Neural cell (in vitro differentiated cells): ENCODE measurements around the gene PHLPP1. TPM values are rescaled to one million over a fixed set of nuclear protein-coding genes. Genes with fewer than 3 reads are reported as not detected.

Experiments
- H2AFZ ChIP-seq: fragments of 200-600, 300-800 bp; sonication (generic), shearing (Covaris generic); 2 replicates; pipeline ENCODE4 v1.6.0; 2014; ENCODE audit warnings: low read depth, mild to moderate bottlenecking, antibody characterized with exemption, low read length, moderate library complexity
- H3F3A ChIP-seq: fragments of 200-600 bp; shearing (Covaris generic); 2 replicates; pipeline ENCODE4 v1.6.1; 2016; ENCODE audit warnings: mild to moderate bottlenecking, moderate library complexity, mixed read lengths, antibody characterized with exemption, low read length; ENCODE audit not compliant: insufficient read depth, poor library complexity, severe bottlenecking
- H3K27ac ChIP-seq: fragments of 200-600, 300-800 bp; sonication (generic), shearing (Covaris generic); 2 replicates; pipeline ENCODE4 v1.5.1; 2014; ENCODE audit warnings: mild to moderate bottlenecking, low read length, moderate library complexity
- H3K27me3 ChIP-seq: fragments of 300-800, 200-600 bp; sonication (generic), shearing (Covaris generic); 2 replicates; pipeline ENCODE4 v1.6.0; 2014; ENCODE audit warnings: mild to moderate bottlenecking, low read depth, low read length, moderate library complexity; ENCODE audit not compliant: insufficient read depth
- H3K36me3 ChIP-seq: fragments of 300-800, 200-600 bp; sonication (generic), shearing (Covaris generic); 2 replicates; pipeline ENCODE4 v1.5.1; 2014; ENCODE audit warnings: mild to moderate bottlenecking, antibody characterized with exemption, low read length, moderate library complexity; ENCODE audit not compliant: insufficient read depth
- H3K4me2 ChIP-seq: fragments of 300-800, 200-600 bp; sonication (generic), shearing (Covaris generic); 2 replicates; pipeline ENCODE4 v1.6.0; 2014; ENCODE audit warnings: mild to moderate bottlenecking, low read length
- H3K4me3 ChIP-seq: fragments of 300-800, 200-600 bp; sonication (generic), shearing (Covaris generic); 2 replicates; pipeline ENCODE4 v1.5.1; 2014; ENCODE audit warnings: mild to moderate bottlenecking, low read length, moderate library complexity
- H3K79me2 ChIP-seq: fragments of 200-600 bp; shearing (Covaris generic); replicated peaks from 2 replicates; pipeline ENCODE4 v1.6.0; 2014; ENCODE audit warnings: mild to moderate bottlenecking, low read length, moderate library complexity; ENCODE audit not compliant: insufficient read depth
- H3K9ac ChIP-seq: fragments of 300-800, 200-600 bp; sonication (generic), shearing (Covaris generic); 2 replicates; pipeline ENCODE4 v1.6.1; 2016; ENCODE audit warnings: mild to moderate bottlenecking, low read length, mixed read lengths
- H3K9me2 ChIP-seq: fragments of 200-600 bp; shearing (Covaris generic); 2 replicates; pipeline ENCODE4 v1.6.1; 2016; ENCODE audit warnings: mild to moderate bottlenecking, low read length, mixed read lengths; ENCODE audit not compliant: insufficient read depth
- H3K9me3 ChIP-seq: fragments of 200-600, 300-800 bp; sonication (generic), shearing (Covaris generic); 2 replicates; pipeline ENCODE4 v1.6.1; 2016; ENCODE audit warnings: mild to moderate bottlenecking, mixed run types, low read length, moderate library complexity, mixed read lengths
- H4K20me1 ChIP-seq: fragments of 200-600 bp; shearing (Covaris generic); 2 replicates; pipeline ENCODE4 v1.6.1; 2016; ENCODE audit warnings: mild to moderate bottlenecking, mixed run types; ENCODE audit not compliant: insufficient read depth
- EP300 ChIP-seq: fragments of 450-650 bp; conservative IDR thresholded peaks from 2 replicates; pipeline ENCODE4 v1.6.1; 2014; ENCODE audit warnings: antibody characterized with exemption, mild to moderate bottlenecking, moderate library complexity; ENCODE audit not compliant: poor library complexity, severe bottlenecking
- EZH2 ChIP-seq: fragments of 200-600, 300-800 bp; shearing (Covaris generic), sonication (generic); IDR thresholded peaks from 2 replicates; pipeline ENCODE4 v1.6.1; 2014; ENCODE audit warnings: antibody characterized with exemption, low read length, borderline replicate concordance, mild to moderate bottlenecking; ENCODE audit not compliant: insufficient read depth, poor library complexity, severe bottlenecking
- MXI1 ChIP-seq: fragments of 450-650 bp; conservative IDR thresholded peaks from 2 replicates; pipeline ENCODE4 v1.6.1; 2014; ENCODE audit warnings: antibody characterized with exemption, mild to moderate bottlenecking; ENCODE audit not compliant: poor library complexity, severe bottlenecking
- POLR2AphosphoS5 ChIP-seq: IDR thresholded peaks from 2 replicates; pipeline ENCODE4 v1.6.1; 2012
- RAD21 ChIP-seq: fragments of 450-650 bp; conservative IDR thresholded peaks from 2 replicates; pipeline ENCODE4 v1.6.1; 2014; ENCODE audit warnings: antibody characterized with exemption, mild to moderate bottlenecking, moderate library complexity
- REST ChIP-seq: IDR thresholded peaks from 2 replicates; pipeline ENCODE4 v1.6.1; 2012; ENCODE audit warnings: borderline replicate concordance
- SMC3 ChIP-seq: fragments of 450-650 bp; conservative IDR thresholded peaks from 2 replicates; pipeline ENCODE4 v1.6.1; 2014; ENCODE audit warnings: antibody characterized with exemption, mild to moderate bottlenecking, moderate library complexity; ENCODE audit not compliant: poor library complexity
- TAF1 ChIP-seq: IDR thresholded peaks from 2 replicates; pipeline ENCODE4 v1.6.1; 2012; ENCODE audit warnings: low read depth
- polyA plus RNA-seq: library from polyadenylated mRNA; depleted of rRNA; stranded (reverse); fragments of >200 nt; gene quantifications from 2 replicates; pipeline ENCODE4 v1.2.3, GENCODE V29; 2014
- TF ChIP-seq, protein P1 (sequence below): fragments of 450-650 bp; IDR thresholded peaks from 2 replicates; pipeline ENCODE4 v1.5.1; 2014; ENCODE audit warnings: antibody characterized with exemption, mild to moderate bottlenecking, moderate library complexity; ENCODE audit not compliant: poor library complexity, severe bottlenecking

PHLPP1 gene
- polyA plus RNA-seq, 1 donor from 2014 or later, result 4.5 TPM

- no peaks in the 10 kb centered on the region for H4K20me1 ChIP-seq
- no peak overlapping the region for H3K4me3 ChIP-seq
- no peak for TF ChIP-seq EZH2
- no peak for TF ChIP-seq MXI1
- TF ChIP-seq POLR2AphosphoS5, result no peak
- TF ChIP-seq TAF1, result no peak
- no peak for TF ChIP-seq EP300
- TF ChIP-seq SMC3, result no peak
- TF ChIP-seq REST, result no peak
- TF ChIP-seq RAD21, result no peak
- TF ChIP-seq, protein P1, sequence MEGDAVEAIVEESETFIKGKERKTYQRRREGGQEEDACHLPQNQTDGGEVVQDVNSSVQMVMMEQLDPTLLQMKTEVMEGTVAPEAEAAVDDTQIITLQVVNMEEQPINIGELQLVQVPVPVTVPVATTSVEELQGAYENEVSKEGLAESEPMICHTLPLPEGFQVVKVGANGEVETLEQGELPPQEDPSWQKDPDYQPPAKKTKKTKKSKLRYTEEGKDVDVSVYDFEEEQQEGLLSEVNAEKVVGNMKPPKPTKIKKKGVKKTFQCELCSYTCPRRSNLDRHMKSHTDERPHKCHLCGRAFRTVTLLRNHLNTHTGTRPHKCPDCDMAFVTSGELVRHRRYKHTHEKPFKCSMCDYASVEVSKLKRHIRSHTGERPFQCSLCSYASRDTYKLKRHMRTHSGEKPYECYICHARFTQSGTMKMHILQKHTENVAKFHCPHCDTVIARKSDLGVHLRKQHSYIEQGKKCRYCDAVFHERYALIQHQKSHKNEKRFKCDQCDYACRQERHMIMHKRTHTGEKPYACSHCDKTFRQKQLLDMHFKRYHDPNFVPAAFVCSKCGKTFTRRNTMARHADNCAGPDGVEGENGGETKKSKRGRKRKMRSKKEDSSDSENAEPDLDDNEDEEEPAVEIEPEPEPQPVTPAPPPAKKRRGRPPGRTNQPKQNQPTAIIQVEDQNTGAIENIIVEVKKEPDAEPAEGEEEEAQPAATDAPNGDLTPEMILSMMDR, result no peak
- peaks cover 75% of the 10 kb centered on the region for H3K79me2 ChIP-seq
- no peaks in the 10 kb centered on the region for H3K27me3 ChIP-seq
- no peak overlapping the region for H3K9ac ChIP-seq
- H3K27ac ChIP-seq, result no peak overlapping the region
- H3K4me2 ChIP-seq, result no peak overlapping the region
- H3K9me3 ChIP-seq, result no peaks in the 10 kb centered on the region
- H2AFZ ChIP-seq, result no peak overlapping the region
- H3K9me2 ChIP-seq, result no peaks in the 10 kb centered on the region
- no peaks in the 10 kb centered on the region for H3K36me3 ChIP-seq
- H3F3A ChIP-seq, result no peaks in the 10 kb centered on the region
Measured at GRCh38 chr18:62757399-62758010, 42.2 kb downstream of the PHLPP1 start.

DNA sequence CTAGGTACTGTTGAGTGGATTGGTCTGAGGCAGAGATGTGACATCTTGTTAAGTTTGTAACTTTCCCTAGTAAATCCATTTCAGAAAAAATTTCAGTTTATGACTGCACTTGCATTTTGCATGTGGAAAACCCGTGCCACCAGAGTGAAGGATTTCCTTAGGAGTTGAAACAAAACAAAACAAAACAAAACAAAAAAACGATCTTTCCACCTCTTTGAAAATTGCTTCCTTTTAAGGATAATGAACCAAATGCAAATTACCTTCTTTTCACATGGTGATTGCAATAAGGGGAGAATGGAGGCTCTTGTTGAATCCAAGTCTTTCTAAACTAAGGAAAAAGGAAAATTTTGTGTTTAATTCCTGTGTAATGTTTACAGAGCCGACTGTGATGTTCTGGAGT lies 43.2 kb downstream of the PHLPP1 start:
- Histone ChIP-seq H3K79me2 (peaks cover 75% of the 10 kb centered on the region), H3K9me2 (no peaks in the 10 kb centered on the region), H3K27me3 (no peaks in the 10 kb centered on the region), H3K9me3 (no peaks in the 10 kb centered on the region), H3K4me3 (no peak overlapping the region), H3F3A (no peaks in the 10 kb centered on the region), H3K9ac (no peak overlapping the region), H3K4me2 (no peak overlapping the region), H2AFZ (no peak overlapping the region), H4K20me1 (no peaks in the 10 kb centered on the region), H3K27ac (no peak overlapping the region), H3K36me3 (no peaks in the 10 kb centered on the region)
- no peak for TF ChIP-seq POLR2AphosphoS5
